ENCODE data around the gene AMY2A. TPM values are rescaled to one million over a fixed set of nuclear protein-coding genes. Genes with fewer than 3 reads are reported as not detected.
"Not testable (repeated sequence)": the region's sequence is repeated elsewhere in the genome, so short reads cannot be mapped to it uniquely, and the experiment has no call there.

AMY2A gene
- total RNA-seq, 2 experiments from 2014 or later, result not detected

DNA sequence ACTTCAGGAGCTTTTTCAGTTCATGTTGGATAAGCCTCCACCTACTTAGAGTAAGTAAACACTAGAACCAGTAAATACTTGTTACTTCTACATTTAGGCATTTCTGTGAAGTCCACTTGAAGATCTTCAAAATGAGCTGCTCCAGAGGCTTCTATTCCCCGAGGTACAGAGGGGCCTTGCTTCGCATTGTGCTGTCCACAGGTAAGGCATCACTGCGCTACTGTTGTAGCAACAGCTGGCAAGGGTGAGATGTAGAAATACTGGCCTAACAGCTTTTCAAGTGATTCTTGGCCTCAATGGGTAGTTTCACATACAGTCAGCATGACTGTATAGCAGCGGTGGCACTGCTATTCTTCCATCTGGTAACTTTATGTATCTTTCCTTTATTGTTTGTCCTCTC, 33.7 kb downstream of the AMY2A start:
- intact Hi-C loops (cut with micrococcal nuclease); POLR2A ChIA-PET; DNase-seq; H3K36me3 Mint-ChIP-seq; CTCF ChIA-PET; H3K27me3 Mint-ChIP-seq; H3K9me3 Mint-ChIP-seq; H3K27ac Mint-ChIP-seq; H3K4me1 Mint-ChIP-seq (ENCODE audit: low read depth); H3K4me3 Mint-ChIP-seq: not testable (repeated sequence)

DNA sequence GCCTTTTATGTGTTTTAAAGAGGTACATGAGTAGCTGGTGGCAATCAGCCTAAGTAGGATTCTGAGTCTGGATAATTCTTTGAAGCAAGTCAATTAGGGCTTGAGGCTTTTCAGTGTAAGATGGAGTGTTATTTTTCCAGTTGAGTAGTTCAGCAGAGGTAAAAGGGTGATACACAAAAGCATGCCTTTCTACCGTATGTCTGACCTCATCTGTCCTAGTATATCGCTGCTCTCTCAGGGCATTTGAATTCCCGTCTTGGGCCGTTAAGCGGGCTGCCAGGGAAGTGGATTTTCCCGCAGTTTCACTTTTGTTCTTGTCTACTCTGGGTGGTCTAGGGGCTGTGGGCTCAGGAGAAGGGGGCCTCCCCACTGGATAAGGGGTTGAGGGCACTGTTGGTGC, 36.9 kb downstream of the AMY2A start:
- DNase-seq; H3K27ac Mint-ChIP-seq; POLR2A ChIA-PET; H3K9me3 Mint-ChIP-seq; H3K27me3 Mint-ChIP-seq; H3K4me1 Mint-ChIP-seq (ENCODE audit: low read depth); H3K4me3 Mint-ChIP-seq; CTCF ChIA-PET; H3K36me3 Mint-ChIP-seq; intact Hi-C loops (cut with micrococcal nuclease): not testable (repeated sequence)

DNA sequence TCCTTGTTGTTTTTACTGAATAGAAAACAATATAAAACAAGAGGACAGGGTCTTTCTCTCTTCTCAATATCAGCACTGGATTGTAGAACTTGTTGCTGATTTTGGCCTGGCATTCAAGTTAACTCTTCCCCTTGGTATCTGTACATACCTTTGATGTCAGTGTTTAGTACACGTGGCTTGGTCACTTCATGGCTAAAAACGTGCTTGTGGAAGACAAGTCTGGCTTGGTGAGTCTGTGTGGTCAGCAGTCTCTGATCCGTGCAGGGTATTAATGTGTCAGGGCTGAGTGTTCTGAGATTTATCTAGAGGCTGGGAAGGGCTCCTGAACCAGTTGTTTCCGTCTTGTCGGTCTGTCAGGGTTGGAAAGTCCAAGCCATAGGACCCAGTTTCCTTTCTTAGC, 38.2 kb downstream of the AMY2A start, which contains the start of gene AMY1A:
Gene AMY1A (plus strand): TSS at position 301 of the 400 bp plus-strand sequence. CDS start 571 bp downstream, outside the sequence.
- H3K9me3 Mint-ChIP-seq; H3K4me1 Mint-ChIP-seq (ENCODE audit: low read depth); POLR2A ChIA-PET; H3K27me3 Mint-ChIP-seq; H3K36me3 Mint-ChIP-seq; CTCF ChIA-PET; DNase-seq; H3K27ac Mint-ChIP-seq; H3K4me3 Mint-ChIP-seq; intact Hi-C loops (cut with micrococcal nuclease): not testable (repeated sequence)

Other genes with a start within 250 kb of the AMY2A start
- 10 to 100 TPM; 13.9 to 16.4 TPM for gene RNPC3, start 91.7 kb upstream of the AMY2A start, total RNA-seq
- 1 to 10 TPM; 3.9 to 4.4 TPM for gene AMY2B, start 45.8 kb upstream of the AMY2A start, total RNA-seq
- gene AMY1A, start 38.3 kb downstream of the AMY2A start, total RNA-seq, result not detected
- not detected for gene AMY1B, start 78.8 kb downstream of the AMY2A start, total RNA-seq
- not detected for gene AMY1C, start 132.5 kb downstream of the AMY2A start, total RNA-seq

Data from activated CD4-positive, alpha-beta memory T cell treated with anti-CD3 and anti-CD28 coated beads for 36 hours (primary cell).